Measurements from ENCODE around the gene PPP3CA.

PPP3CA gene

DNA sequence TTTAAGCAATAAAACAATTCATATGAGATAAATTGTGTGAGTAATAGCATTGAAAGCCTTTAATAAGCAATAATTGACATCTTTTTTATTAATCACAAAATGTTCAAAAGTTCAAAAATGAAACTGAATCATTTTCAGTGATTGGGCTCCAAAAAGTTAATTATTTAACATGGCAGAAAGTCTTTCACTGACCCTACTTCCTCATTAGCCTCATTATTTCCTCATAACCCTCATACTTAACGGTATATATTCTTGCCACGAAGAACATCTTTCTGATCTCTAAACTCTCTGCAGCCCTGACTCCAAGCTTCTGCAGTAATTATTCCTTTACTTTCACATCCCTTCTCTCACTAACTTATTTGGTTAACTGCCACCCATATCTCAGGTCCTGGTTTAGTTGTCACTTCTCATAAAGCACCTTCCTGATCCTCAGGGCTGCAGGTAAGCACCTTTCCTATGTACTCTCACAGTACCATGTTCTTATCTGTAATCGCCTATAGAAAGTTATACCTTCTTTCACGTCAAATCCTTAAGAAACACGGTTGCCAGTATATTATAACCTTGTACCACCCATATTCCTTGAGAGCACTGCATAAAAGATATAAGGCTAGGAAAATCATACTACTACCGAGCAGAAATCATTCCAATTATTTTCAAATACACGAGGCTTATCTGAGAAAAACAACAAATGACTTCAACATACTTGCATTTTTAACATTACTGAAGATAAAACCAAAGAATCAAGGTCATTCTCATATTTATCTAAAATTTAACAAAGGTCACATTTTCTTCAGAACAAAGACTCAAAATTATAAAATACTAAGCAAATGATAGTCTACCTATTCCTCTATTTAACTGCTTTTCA is 72.2 kb downstream of the PPP3CA start:
- no peak for DNase-seq (ENCODE audit: low read depth)
- H3K4me3 ChIP-seq (ENCODE audit: low read length), result no peak overlapping the region
- TF ChIP-seq, protein P1, sequence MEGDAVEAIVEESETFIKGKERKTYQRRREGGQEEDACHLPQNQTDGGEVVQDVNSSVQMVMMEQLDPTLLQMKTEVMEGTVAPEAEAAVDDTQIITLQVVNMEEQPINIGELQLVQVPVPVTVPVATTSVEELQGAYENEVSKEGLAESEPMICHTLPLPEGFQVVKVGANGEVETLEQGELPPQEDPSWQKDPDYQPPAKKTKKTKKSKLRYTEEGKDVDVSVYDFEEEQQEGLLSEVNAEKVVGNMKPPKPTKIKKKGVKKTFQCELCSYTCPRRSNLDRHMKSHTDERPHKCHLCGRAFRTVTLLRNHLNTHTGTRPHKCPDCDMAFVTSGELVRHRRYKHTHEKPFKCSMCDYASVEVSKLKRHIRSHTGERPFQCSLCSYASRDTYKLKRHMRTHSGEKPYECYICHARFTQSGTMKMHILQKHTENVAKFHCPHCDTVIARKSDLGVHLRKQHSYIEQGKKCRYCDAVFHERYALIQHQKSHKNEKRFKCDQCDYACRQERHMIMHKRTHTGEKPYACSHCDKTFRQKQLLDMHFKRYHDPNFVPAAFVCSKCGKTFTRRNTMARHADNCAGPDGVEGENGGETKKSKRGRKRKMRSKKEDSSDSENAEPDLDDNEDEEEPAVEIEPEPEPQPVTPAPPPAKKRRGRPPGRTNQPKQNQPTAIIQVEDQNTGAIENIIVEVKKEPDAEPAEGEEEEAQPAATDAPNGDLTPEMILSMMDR (conservative IDR thresholded peaks at IDR 0.05; ENCODE audit: low read length), result no peak

DNA sequence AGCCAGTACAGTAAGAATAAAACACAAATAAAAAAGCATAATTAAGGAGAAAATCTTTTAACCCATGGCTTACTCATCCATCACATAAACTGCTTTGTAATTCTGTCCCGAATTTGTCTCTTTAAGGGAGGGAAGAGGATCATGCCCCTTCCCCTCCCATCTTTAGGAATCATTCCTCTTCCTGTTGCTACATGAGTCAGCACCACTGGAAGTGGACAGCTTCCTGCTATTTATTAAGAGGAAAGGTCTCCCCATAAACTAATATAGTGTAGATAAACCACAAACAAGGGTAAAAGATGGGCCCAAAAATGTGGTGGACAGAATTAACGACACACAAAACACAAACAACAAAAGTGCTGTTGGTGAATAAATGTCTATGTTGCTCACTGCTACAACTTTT is 75.8 kb downstream of the PPP3CA start:
- TF ChIP-seq, protein P1 (conservative IDR thresholded peaks at IDR 0.05; ENCODE audit: low read length), result no peak
- no peak for DNase-seq (ENCODE audit: low read depth)
- H3K4me3 ChIP-seq (ENCODE audit: low read length), result no peak overlapping the region

DNA sequence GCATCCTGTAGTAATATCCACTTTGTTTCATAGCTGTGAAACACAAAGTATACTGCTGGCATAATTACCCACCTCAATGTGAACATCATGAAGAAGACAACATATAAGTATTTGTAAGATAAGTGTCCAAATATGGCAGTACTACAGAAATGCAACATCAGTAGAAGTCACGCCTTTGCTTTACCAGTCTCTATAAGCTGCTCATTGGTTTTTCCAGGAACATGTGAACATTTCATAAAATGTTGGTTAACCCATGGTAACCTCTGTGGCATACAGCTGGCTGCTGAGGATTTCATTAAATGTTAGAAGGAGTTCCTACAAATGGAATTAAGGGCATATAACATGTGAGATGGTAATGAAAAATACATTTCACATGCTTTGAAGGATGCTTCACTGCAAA is 77.6 kb downstream of the PPP3CA start:
- TF ChIP-seq, protein P1 (conservative IDR thresholded peaks at IDR 0.05; ENCODE audit: low read length), result no peak
- no peak for DNase-seq (ENCODE audit: low read depth)

DNA sequence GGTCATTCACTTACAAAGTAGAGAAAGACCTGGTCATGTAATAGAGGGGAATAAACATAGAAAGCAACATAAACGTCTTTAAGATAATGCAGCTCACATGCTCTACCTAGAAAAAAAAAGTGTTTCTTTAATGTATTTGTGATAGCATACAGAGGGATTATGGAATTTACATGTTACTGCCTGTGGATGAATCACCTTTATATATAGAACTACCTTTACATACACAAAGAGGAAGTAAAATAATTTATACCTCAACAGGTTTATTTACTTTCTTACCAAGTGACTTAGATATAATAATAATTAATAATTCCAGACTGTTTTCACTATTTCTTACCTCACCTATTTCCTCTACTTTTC is 81.5 kb downstream of the PPP3CA start:
- TF ChIP-seq, protein P1 (conservative IDR thresholded peaks at IDR 0.05; ENCODE audit: low read length), result no peak
- no peak for DNase-seq (ENCODE audit: low read depth)
- H3K4me3 ChIP-seq (ENCODE audit: low read length), result no peak overlapping the region

More for the DNA sequence above, 77.6 kb downstream of the PPP3CA start:
- no peak overlapping the region for H3K4me3 ChIP-seq (ENCODE audit: low read length)

DNA sequence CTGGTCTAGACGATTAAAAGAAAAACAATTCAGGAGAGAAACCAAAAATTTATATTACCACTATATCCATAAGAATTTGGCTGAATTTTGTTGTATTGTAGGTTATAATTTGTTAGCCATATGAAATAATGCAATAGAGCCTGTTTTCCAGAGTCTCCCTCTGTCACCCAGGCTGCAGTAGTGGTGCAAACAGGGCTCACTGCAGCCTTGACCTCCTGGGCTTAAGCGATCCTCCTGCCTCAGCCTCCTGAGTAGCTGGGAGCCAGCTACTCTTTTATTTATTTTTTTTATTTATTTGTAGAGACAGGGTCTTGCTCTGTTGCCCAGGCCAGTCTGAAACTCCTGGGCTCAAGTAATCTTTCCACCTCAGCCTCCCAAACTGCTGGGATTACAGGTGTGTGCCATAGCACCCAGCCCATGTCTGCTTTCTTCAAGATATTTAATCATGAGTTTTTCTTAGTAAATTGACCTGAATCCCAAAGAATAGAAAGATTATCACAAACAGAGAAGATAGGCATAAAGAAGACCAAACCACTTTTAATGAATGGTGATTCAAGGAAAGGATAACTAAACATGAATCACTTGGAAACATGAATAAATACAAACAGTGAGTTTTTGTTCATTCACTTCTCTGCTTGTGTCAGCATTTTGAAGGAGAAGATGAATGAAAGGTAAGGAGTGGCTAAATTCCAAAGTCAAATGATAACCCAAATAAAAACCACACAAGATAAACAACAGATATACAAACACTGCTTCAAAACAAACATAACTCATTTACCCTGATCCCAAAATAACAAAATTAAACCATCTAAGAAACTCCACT is 82.1 kb downstream of the PPP3CA start:
- no peak for DNase-seq (ENCODE audit: low read depth)
- TF ChIP-seq, protein P1 (conservative IDR thresholded peaks at IDR 0.05; ENCODE audit: low read length), result no peak
- no peak overlapping the region for H3K4me3 ChIP-seq (ENCODE audit: low read length)

DNA sequence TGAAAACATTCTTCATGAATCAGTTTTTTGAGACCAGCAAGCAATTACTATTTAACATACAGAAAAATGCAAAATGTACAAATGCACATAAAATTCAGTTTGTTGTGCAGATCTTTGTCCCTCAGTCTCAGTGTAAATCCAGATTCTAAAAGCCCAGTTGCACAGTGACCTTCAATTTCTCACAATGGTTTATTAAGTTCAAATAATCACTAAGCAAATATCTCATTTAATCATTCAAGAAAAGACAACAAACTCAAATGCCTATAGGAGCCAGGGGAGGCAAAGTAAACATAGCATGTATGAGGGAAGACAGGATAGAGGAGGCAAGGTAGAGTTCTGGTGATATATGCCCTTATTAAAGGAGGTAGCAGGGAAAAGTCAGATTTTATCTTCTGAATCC is 82.8 kb downstream of the PPP3CA start:
- DNase-seq (ENCODE audit: low read depth), result no peak
- no peak overlapping the region for H3K4me3 ChIP-seq (ENCODE audit: low read length)
- TF ChIP-seq, protein P1 (conservative IDR thresholded peaks at IDR 0.05; ENCODE audit: low read length), result no peak

All from AG10803 (cell line).